ENCODE measurements around the gene ZNF649. TPM values are rescaled to one million over a fixed set of nuclear protein-coding genes. Genes with fewer than 3 reads are reported as not detected.

Gene ZNF649
- total RNA-seq (2021; ENCODE audit: unreplicated experiment) (7.3 TPM), Bru-seq, nascent RNA (percentile 77 among the genes with signal in this experiment), BruChase-seq, experiment 1, labeled RNA remaining after a 6-hour chase (percentile 68 among the genes with signal in this experiment), BruChase-seq, experiment 2, labeled RNA remaining after a 2-hour chase (percentile 74 among the genes with signal in this experiment)
- 1.8 and 1.9 TPM in 2 replicates for polyA plus RNA-seq (2012)
- long read RNA-seq, partial matches to known transcripts, result 0 of 3 reads
- long read RNA-seq, other reads (novel, unspliced or antisense), result 1 of 3 reads

DNA sequence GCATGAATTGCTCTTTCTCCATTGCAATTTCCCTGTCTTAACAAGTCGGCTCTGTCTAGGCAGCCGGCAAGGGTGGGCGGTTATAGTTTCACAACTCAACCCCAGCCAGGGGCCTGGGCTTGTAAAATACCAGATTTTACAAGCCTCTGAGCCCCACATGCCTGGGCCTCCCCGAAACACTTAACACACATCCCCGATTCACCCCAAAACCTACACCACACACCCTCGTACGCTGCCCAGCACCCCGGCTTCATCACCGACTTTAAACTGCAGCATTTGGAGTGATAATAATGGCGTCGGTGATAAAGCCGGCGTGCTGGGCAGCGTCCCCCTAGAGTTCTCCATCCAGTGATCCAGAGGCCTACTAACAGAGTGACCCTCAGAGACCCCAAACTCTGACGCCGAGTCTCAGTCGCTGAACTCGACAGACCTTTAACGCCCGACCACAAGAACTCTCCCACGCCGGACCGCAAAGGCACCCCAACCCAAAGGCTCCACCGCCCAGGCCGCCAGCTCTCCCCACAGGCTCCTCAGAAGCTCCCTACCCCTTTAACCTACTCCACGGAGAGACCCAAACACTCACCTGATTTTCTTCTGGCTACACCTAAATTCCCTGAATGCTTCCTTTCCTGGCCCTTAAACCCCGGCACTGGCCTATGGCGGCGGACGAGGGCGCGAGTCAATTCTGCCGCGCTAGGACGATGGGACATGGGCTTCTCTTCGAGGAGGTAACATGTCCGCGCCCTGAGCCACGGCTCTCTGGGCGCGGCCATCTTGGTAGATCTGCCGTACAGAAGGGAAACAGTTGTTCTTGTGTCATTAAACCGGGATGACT lies at the start of gene ZNF649:
ZNF649 (minus strand) TSS at position 687 of the 835 bp plus-strand sequence. CDS start 4,910 bp downstream, outside the sequence.
- intact Hi-C loops (cut with micrococcal nuclease), result loop anchor here (1.0 kb wide), 1 partner anchor 23 kb away; the partner anchor contains the start of gene ZNF613
- Histone ChIP-seq H3K9ac (ENCODE audit: low read length) (peak within 1 kb of the TSS; percentile 76), H3K9me3 (ENCODE audit: control insufficient read depth in 1 of 2, insufficient read depth in 1 of 2, low read depth in 1 of 2, low read length in 2 of 2) (peaks cover 13 to 17% of the 10 kb centered on the region in 2 experiments; a peak in 3 of 4 replicates), H3K9me2 (ENCODE audit: insufficient read depth) (no peaks in the 10 kb centered on the region), H3K79me2 (ENCODE audit: insufficient read depth, low read length) (peaks cover 48% of the 10 kb centered on the region), H3K27ac (ENCODE audit: low read depth, low read length) (peak within 1 kb of the TSS; percentile 53), H3K27me3 (ENCODE audit: insufficient read depth, low read length) (no peaks in the 10 kb centered on the region), H4K20me1 (ENCODE audit: insufficient read depth) (no peaks in the 10 kb centered on the region), H3K4me1 (ENCODE audit: control insufficient read depth in 1 of 2, insufficient read depth in 2 of 2, low read length in 2 of 2) (peaks cover 0 to 4% of the 10 kb centered on the region in 2 experiments; a peak in 1 of 4 replicates), H3K4me3 (replicated peaks in 1 of 2; ENCODE audit: low read depth in 1 of 2, low read length in 2 of 2) (peak within 1 kb of the TSS; percentile 71 to 72), H3K4me2 (ENCODE audit: low read length) (peak within 1 kb of the TSS; percentile 77), H3K36me3 (ENCODE audit: control insufficient read depth in 1 of 2, insufficient read depth in 2 of 2, low read length in 2 of 2) (peaks cover 0 to 8% of the 10 kb centered on the region in 2 experiments; a peak in 2 of 4 replicates), H2AFZ (ENCODE audit: low read depth, low read length, poor library complexity, severe bottlenecking) (peak within 1 kb of the TSS; percentile 49)
- BruUV-seq (replicated peaks), result no TSS peak
- ChIA-PET RAD21 (ENCODE audit: low non-redundant PET in 1 of 2, low total read pairs in 2 of 2, uncharacterized antibody in 2 of 2, unreplicated experiment in 2 of 2) (no interaction called here), POLR2A (no interaction called here), CTCF (no interaction called here)
- DNase-seq (ENCODE audit: low read depth, low spot score) (peak; percentile 82), ATAC-seq (peak; percentile 94)
- TF ChIP-seq CBX3 (IDR thresholded peaks at IDR 0.05; ENCODE audit: low read depth) (peak; percentile 68), FOSL1 (IDR thresholded peaks at IDR 0.05; ENCODE audit: low read depth) (no peak), SIN3A (IDR thresholded peaks at IDR 0.05; ENCODE audit: low read depth) (0 out of 2 replicates have a peak, but pooled peaks have one; percentile 43), RAD21 (IDR thresholded peaks at IDR 0.05; ENCODE audit: low read depth) (no peak), EZH2 (IDR thresholded peaks at IDR 0.05) (no peak), POLR2AphosphoS5 (IDR thresholded peaks at IDR 0.05; ENCODE audit: low read depth, low read length) (peak; percentile 76), ZNF274 (IDR thresholded peaks at IDR 0.05; ENCODE audit: low read depth, low read length) (no peak), CEBPB (IDR thresholded peaks at IDR 0.05; ENCODE audit: low read depth) (no peak), SRF (IDR thresholded peaks at IDR 0.05; ENCODE audit: low read depth) (no peak), EZH2phosphoT487 (IDR thresholded peaks at IDR 0.05; ENCODE audit: borderline replicate concordance) (no peak), POLR2A (IDR thresholded peaks at IDR 0.05; ENCODE audit: borderline replicate concordance, extremely low read depth, insufficient read depth, insufficient read length) (no peak), SP1 (IDR thresholded peaks at IDR 0.05; ENCODE audit: low read depth) (peak; percentile 39; the same call in 1 of the 2 replicates), EGR1 (IDR thresholded peaks at IDR 0.05; ENCODE audit: low read depth) (peak; percentile 94), ELF1 (IDR thresholded peaks at IDR 0.05; ENCODE audit: borderline replicate concordance, low read depth) (no peak), ZFX (IDR thresholded peaks at IDR 0.05) (peak; percentile 35; the same call in 1 of the 2 replicates)
- TF ChIP-seq, protein P1, sequence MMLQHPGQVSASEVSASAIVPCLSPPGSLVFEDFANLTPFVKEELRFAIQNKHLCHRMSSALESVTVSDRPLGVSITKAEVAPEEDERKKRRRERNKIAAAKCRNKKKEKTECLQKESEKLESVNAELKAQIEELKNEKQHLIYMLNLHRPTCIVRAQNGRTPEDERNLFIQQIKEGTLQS (IDR thresholded peaks at IDR 0.05), result no peak
- TF ChIP-seq, protein P2, sequence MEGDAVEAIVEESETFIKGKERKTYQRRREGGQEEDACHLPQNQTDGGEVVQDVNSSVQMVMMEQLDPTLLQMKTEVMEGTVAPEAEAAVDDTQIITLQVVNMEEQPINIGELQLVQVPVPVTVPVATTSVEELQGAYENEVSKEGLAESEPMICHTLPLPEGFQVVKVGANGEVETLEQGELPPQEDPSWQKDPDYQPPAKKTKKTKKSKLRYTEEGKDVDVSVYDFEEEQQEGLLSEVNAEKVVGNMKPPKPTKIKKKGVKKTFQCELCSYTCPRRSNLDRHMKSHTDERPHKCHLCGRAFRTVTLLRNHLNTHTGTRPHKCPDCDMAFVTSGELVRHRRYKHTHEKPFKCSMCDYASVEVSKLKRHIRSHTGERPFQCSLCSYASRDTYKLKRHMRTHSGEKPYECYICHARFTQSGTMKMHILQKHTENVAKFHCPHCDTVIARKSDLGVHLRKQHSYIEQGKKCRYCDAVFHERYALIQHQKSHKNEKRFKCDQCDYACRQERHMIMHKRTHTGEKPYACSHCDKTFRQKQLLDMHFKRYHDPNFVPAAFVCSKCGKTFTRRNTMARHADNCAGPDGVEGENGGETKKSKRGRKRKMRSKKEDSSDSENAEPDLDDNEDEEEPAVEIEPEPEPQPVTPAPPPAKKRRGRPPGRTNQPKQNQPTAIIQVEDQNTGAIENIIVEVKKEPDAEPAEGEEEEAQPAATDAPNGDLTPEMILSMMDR (IDR thresholded peaks at IDR 0.05 in 2 of 3, conservative IDR thresholded peaks at IDR 0.05 in 1 of 3; ENCODE audit: borderline replicate concordance in 1 of 3, insufficient read depth in 1 of 3, low read depth in 2 of 3, low read length in 2 of 3), result 0 out of 6 replicates have a peak, but pooled peaks of 1 of the 3 experiments have one; percentile 12
- TF ChIP-seq, protein P3, sequence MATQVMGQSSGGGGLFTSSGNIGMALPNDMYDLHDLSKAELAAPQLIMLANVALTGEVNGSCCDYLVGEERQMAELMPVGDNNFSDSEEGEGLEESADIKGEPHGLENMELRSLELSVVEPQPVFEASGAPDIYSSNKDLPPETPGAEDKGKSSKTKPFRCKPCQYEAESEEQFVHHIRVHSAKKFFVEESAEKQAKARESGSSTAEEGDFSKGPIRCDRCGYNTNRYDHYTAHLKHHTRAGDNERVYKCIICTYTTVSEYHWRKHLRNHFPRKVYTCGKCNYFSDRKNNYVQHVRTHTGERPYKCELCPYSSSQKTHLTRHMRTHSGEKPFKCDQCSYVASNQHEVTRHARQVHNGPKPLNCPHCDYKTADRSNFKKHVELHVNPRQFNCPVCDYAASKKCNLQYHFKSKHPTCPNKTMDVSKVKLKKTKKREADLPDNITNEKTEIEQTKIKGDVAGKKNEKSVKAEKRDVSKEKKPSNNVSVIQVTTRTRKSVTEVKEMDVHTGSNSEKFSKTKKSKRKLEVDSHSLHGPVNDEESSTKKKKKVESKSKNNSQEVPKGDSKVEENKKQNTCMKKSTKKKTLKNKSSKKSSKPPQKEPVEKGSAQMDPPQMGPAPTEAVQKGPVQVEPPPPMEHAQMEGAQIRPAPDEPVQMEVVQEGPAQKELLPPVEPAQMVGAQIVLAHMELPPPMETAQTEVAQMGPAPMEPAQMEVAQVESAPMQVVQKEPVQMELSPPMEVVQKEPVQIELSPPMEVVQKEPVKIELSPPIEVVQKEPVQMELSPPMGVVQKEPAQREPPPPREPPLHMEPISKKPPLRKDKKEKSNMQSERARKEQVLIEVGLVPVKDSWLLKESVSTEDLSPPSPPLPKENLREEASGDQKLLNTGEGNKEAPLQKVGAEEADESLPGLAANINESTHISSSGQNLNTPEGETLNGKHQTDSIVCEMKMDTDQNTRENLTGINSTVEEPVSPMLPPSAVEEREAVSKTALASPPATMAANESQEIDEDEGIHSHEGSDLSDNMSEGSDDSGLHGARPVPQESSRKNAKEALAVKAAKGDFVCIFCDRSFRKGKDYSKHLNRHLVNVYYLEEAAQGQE (IDR thresholded peaks at IDR 0.05; ENCODE audit: low read depth), result no peak
- TF ChIP-seq, protein P4, sequence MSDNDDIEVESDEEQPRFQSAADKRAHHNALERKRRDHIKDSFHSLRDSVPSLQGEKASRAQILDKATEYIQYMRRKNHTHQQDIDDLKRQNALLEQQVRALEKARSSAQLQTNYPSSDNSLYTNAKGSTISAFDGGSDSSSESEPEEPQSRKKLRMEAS (IDR thresholded peaks at IDR 0.05), result peak; percentile 51; the same call in 1 of the 2 replicates

All from HCT116 (cell line).